HEK293 (cell line): ENCODE measurements around the gene PTPN4.

Source experiments
- CTCF ChIA-PET: fragments of 350-600 bp; formaldehyde crosslinking; extraction: SDS; loops from one replicate; lab custom pipeline; 2021; ENCODE audit warnings: antibody characterized with exemption; lab: Yijun Ruan, JAX
- POLR2A ChIA-PET: fragments of 300-600 bp; formaldehyde crosslinking; extraction: SDS; loops from one replicate; lab custom pipeline; 2020; ENCODE audit warnings: antibody characterized with exemption, inconsistent platforms; lab: Yijun Ruan, JAX
- H3K27ac ChIP-seq: fragments of 200-500 bp; sonication (Bioruptor generic); 2 replicates; pipeline ENCODE4 v1.5.1; 2014; ENCODE audit warnings: low read depth, low read length, control low read depth, inconsistent platforms; ENCODE audit errors: extremely low read depth
- H3K36me3 ChIP-seq, 2 experiments: fragments of 200-500 bp in 1 of 2; sonication (Bioruptor generic) in 1 of 2; 1 replicate in 1 of 2; 2 replicates in 1 of 2; pipeline ENCODE4 v1.5.1; 2014 to 2017; ENCODE audit warnings: inconsistent platforms in 2 of 2, low read length in 2 of 2; ENCODE audit not compliant: control insufficient read depth in 2 of 2, insufficient read depth in 1 of 2
- H3K4me1 ChIP-seq: fragments of 200-500 bp; sonication (Bioruptor generic); 2 replicates; pipeline ENCODE4 v1.5.1; 2014; ENCODE audit warnings: mild to moderate bottlenecking, low read length, inconsistent platforms; ENCODE audit not compliant: control insufficient read depth, insufficient read depth
- H3K4me3 ChIP-seq: 2 replicates; pipeline ENCODE4 v1.5.1; 2011; ENCODE audit warnings: low read depth, mild to moderate bottlenecking, control low read depth, low read length, moderate library complexity
- H3K9me3 ChIP-seq: fragments of 200-500 bp; sonication (Bioruptor generic); 2 replicates; pipeline ENCODE4 v1.5.1; 2014; ENCODE audit warnings: low read depth, low read length, inconsistent platforms; ENCODE audit not compliant: control insufficient read depth, insufficient read depth
- ZBTB7A ChIP-seq: fragments of 450-650 bp; formaldehyde crosslinking; IDR thresholded peaks from 2 replicates; pipeline ENCODE4 v1.5.1; 2016; ENCODE audit warnings: low read depth, missing biosample characterization, missing genetic modification characterization
- ZFP69B ChIP-seq: fragments of 450-650 bp; formaldehyde crosslinking; IDR thresholded peaks from 2 replicates; pipeline ENCODE4 v1.5.1; 2016; ENCODE audit warnings: missing biosample characterization, missing genetic modification characterization
- ZNF155 ChIP-seq: fragments of 450-650 bp; formaldehyde crosslinking; IDR thresholded peaks from 2 replicates; pipeline ENCODE4 v1.5.1; 2016; ENCODE audit warnings: missing biosample characterization, missing genetic modification characterization
- ZNF169 ChIP-seq: fragments of 450-650 bp; formaldehyde crosslinking; IDR thresholded peaks from 2 replicates; pipeline ENCODE4 v1.5.1; 2016; ENCODE audit warnings: missing biosample characterization, missing genetic modification characterization
- ZNF24 ChIP-seq: fragments of 450-650 bp; formaldehyde crosslinking; IDR thresholded peaks from 2 replicates; pipeline ENCODE4 v1.5.1; 2016; ENCODE audit warnings: missing biosample characterization, missing genetic modification characterization
- ZNF311 ChIP-seq: fragments of 450-650 bp; formaldehyde crosslinking; IDR thresholded peaks from 2 replicates; pipeline ENCODE4 v1.5.1; 2017; ENCODE audit warnings: missing biosample characterization, missing genetic modification characterization, borderline replicate concordance
- ZNF391 ChIP-seq: fragments of 450-650 bp; formaldehyde crosslinking; IDR thresholded peaks from 2 replicates; pipeline ENCODE4 v1.5.1; 2016; ENCODE audit warnings: low read depth, missing biosample characterization, missing genetic modification characterization, borderline replicate concordance
- ZNF670 ChIP-seq: fragments of 450-650 bp; formaldehyde crosslinking; IDR thresholded peaks from 2 replicates; pipeline ENCODE4 v1.5.1; 2016; ENCODE audit warnings: missing biosample characterization, missing genetic modification characterization, low read depth
- ZNF707 ChIP-seq: fragments of 450-650 bp; formaldehyde crosslinking; IDR thresholded peaks from 2 replicates; pipeline ENCODE4 v1.5.1; 2016; ENCODE audit warnings: missing biosample characterization, missing genetic modification characterization
- TF ChIP-seq, protein P1 (sequence below): fragments of 450-650 bp; formaldehyde crosslinking; IDR thresholded peaks from 2 replicates; pipeline ENCODE4 v1.5.1; 2016; ENCODE audit warnings: missing biosample characterization, missing genetic modification characterization, borderline replicate concordance
- TF ChIP-seq, protein P2 (sequence below): fragments of 450-650 bp; formaldehyde crosslinking; IDR thresholded peaks from 2 replicates; pipeline ENCODE4 v1.5.1; 2016; ENCODE audit warnings: missing biosample characterization, missing genetic modification characterization
- TF ChIP-seq, protein P3 (sequence below): fragments of 450-650 bp; formaldehyde crosslinking; IDR thresholded peaks from 2 replicates; pipeline ENCODE4 v1.5.1; 2016; ENCODE audit warnings: missing biosample characterization, missing genetic modification characterization
- TF ChIP-seq, protein P4 (sequence below): fragments of 450-650 bp; formaldehyde crosslinking; IDR thresholded peaks from 2 replicates; pipeline ENCODE4 v1.5.1; 2016; ENCODE audit warnings: missing biosample characterization, missing genetic modification characterization
- TF ChIP-seq, protein P5 (sequence below): IDR thresholded peaks from 2 replicates; pipeline ENCODE4 v1.6.1; 2011; ENCODE audit warnings: mild to moderate bottlenecking, low read depth, low read length, borderline replicate concordance
- TF ChIP-seq, protein P6 (sequence below): fragments of 450-650 bp; formaldehyde crosslinking; IDR thresholded peaks from 2 replicates; pipeline ENCODE4 v1.5.1; 2016; ENCODE audit warnings: missing biosample characterization, missing genetic modification characterization

PTPN4 gene

DNA sequence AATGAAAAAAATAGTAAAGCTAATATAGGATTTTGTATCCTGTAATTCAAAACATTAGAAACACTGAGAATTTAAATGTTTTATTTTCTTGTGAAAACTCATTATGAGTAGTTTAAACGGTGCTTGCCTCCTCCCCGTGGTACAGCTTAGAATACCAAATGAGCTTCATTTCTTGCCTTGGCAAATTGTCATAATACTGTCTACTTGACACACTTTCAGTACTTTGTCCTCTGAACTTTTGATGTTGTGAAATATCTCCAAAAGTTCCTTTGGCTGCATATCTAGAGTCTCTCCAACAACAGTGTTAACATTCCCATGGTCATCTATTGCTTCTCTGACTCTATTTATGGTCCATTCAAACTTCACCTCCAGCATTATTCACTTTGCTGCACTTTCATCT lies 191.2 kb downstream of the PTPN4 start (continued):
- TF ChIP-seq, protein P1, sequence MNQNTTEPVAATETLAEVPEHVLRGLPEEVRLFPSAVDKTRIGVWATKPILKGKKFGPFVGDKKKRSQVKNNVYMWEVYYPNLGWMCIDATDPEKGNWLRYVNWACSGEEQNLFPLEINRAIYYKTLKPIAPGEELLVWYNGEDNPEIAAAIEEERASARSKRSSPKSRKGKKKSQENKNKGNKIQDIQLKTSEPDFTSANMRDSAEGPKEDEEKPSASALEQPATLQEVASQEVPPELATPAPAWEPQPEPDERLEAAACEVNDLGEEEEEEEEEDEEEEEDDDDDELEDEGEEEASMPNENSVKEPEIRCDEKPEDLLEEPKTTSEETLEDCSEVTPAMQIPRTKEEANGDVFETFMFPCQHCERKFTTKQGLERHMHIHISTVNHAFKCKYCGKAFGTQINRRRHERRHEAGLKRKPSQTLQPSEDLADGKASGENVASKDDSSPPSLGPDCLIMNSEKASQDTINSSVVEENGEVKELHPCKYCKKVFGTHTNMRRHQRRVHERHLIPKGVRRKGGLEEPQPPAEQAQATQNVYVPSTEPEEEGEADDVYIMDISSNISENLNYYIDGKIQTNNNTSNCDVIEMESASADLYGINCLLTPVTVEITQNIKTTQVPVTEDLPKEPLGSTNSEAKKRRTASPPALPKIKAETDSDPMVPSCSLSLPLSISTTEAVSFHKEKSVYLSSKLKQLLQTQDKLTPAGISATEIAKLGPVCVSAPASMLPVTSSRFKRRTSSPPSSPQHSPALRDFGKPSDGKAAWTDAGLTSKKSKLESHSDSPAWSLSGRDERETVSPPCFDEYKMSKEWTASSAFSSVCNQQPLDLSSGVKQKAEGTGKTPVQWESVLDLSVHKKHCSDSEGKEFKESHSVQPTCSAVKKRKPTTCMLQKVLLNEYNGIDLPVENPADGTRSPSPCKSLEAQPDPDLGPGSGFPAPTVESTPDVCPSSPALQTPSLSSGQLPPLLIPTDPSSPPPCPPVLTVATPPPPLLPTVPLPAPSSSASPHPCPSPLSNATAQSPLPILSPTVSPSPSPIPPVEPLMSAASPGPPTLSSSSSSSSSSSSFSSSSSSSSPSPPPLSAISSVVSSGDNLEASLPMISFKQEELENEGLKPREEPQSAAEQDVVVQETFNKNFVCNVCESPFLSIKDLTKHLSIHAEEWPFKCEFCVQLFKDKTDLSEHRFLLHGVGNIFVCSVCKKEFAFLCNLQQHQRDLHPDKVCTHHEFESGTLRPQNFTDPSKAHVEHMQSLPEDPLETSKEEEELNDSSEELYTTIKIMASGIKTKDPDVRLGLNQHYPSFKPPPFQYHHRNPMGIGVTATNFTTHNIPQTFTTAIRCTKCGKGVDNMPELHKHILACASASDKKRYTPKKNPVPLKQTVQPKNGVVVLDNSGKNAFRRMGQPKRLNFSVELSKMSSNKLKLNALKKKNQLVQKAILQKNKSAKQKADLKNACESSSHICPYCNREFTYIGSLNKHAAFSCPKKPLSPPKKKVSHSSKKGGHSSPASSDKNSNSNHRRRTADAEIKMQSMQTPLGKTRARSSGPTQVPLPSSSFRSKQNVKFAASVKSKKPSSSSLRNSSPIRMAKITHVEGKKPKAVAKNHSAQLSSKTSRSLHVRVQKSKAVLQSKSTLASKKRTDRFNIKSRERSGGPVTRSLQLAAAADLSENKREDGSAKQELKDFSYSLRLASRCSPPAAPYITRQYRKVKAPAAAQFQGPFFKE (tag by site-specific recombination), result no peak
- TF ChIP-seq ZBTB7A (tag by site-specific recombination), result no peak
- TF ChIP-seq, protein P2, sequence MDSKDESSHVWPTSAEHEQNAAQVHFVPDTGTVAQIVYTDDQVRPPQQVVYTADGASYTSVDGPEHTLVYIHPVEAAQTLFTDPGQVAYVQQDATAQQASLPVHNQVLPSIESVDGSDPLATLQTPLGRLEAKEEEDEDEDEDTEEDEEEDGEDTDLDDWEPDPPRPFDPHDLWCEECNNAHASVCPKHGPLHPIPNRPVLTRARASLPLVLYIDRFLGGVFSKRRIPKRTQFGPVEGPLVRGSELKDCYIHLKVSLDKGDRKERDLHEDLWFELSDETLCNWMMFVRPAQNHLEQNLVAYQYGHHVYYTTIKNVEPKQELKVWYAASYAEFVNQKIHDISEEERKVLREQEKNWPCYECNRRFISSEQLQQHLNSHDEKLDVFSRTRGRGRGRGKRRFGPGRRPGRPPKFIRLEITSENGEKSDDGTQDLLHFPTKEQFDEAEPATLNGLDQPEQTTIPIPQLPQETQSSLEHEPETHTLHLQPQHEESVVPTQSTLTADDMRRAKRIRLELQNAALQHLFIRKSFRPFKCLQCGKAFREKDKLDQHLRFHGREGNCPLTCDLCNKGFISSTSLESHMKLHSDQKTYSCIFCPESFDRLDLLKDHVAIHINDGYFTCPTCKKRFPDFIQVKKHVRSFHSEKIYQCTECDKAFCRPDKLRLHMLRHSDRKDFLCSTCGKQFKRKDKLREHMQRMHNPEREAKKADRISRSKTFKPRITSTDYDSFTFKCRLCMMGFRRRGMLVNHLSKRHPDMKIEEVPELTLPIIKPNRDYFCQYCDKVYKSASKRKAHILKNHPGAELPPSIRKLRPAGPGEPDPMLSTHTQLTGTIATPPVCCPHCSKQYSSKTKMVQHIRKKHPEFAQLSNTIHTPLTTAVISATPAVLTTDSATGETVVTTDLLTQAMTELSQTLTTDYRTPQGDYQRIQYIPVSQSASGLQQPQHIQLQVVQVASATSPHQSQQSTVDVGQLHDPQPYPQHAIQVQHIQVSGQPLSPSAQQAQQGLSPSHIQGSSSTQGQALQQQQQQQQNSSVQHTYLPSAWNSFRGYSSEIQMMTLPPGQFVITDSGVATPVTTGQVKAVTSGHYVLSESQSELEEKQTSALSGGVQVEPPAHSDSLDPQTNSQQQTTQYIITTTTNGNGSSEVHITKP (tag by site-specific recombination), result no peak
- TF ChIP-seq, all 188 proteins: peak for 0

DNA sequence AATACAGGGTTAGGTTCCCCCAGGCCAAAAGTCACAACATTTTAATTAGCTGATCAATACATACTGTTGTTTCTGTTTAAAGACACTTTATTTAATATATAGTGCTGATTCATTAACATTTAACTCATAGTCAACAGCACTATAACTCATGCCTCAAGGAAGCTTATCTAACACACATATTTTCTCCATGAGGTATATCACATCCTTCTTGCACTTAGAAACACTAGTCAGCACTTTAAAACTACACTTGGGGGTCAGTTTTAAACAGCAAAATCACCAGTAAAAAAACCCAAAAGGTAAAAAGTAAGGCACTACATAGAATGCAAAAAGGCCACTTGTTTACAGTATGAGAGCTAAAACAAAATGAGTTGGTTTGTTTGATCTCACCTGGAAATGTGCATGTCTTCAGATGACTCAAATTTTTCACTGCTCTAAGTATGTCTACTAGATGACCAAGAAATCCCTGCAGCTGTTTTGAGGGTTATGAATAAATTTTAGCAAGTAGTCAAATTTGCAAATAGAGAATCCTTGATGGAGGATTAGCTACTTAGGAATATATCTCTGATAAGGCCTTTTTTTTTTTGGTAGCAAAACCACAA lies 199.0 kb downstream of the PTPN4 start:
- Histone ChIP-seq H3K27ac (no peak overlapping the region), H3K9me3 (no peaks in the 10 kb centered on the region), H3K4me1 (no peaks in the 10 kb centered on the region), H3K36me3 (peaks cover 27 to 56% of the 10 kb centered on the region in 2 experiments), H3K4me3 (no peak overlapping the region)
- POLR2A ChIA-PET, result no interaction called here
- CTCF ChIA-PET, result interaction anchor here (0.9 kb wide), 1 partner anchor 205 kb away, joined by 3 read pairs; no protein-coding TSS in a partner anchor
- TF ChIP-seq ZNF169 (tag by site-specific recombination) (no peak), ZBTB7A (tag by site-specific recombination) (no peak), ZNF670 (tag by site-specific recombination) (no peak), ZFP69B (tag by site-specific recombination) (no peak), ZNF707 (tag by site-specific recombination) (no peak), ZNF311 (no peak), ZNF391 (tag by site-specific recombination) (no peak), ZNF24 (tag by site-specific recombination) (no peak), ZNF155 (tag by site-specific recombination) (no peak)
- TF ChIP-seq, protein P3, sequence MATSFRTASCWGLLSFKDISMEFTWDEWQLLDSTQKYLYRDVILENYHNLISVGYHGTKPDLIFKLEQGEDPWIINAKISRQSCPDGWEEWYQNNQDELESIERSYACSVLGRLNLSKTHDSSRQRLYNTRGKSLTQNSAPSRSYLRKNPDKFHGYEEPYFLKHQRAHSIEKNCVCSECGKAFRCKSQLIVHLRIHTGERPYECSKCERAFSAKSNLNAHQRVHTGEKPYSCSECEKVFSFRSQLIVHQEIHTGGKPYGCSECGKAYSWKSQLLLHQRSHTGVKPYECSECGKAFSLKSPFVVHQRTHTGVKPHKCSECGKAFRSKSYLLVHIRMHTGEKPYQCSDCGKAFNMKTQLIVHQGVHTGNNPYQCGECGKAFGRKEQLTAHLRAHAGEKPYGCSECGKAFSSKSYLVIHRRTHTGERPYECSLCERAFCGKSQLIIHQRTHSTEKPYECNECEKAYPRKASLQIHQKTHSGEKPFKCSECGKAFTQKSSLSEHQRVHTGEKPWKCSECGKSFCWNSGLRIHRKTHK, result no peak
- TF ChIP-seq, protein P4, sequence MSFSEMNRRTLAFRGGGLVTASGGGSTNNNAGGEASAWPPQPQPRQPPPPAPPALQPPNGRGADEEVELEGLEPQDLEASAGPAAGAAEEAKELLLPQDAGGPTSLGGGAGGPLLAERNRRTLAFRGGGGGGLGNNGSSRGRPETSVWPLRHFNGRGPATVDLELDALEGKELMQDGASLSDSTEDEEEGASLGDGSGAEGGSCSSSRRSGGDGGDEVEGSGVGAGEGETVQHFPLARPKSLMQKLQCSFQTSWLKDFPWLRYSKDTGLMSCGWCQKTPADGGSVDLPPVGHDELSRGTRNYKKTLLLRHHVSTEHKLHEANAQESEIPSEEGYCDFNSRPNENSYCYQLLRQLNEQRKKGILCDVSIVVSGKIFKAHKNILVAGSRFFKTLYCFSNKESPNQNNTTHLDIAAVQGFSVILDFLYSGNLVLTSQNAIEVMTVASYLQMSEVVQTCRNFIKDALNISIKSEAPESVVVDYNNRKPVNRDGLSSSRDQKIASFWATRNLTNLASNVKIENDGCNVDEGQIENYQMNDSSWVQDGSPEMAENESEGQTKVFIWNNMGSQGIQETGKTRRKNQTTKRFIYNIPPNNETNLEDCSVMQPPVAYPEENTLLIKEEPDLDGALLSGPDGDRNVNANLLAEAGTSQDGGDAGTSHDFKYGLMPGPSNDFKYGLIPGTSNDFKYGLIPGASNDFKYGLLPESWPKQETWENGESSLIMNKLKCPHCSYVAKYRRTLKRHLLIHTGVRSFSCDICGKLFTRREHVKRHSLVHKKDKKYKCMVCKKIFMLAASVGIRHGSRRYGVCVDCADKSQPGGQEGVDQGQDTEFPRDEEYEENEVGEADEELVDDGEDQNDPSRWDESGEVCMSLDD, result no peak
- TF ChIP-seq, protein P5, sequence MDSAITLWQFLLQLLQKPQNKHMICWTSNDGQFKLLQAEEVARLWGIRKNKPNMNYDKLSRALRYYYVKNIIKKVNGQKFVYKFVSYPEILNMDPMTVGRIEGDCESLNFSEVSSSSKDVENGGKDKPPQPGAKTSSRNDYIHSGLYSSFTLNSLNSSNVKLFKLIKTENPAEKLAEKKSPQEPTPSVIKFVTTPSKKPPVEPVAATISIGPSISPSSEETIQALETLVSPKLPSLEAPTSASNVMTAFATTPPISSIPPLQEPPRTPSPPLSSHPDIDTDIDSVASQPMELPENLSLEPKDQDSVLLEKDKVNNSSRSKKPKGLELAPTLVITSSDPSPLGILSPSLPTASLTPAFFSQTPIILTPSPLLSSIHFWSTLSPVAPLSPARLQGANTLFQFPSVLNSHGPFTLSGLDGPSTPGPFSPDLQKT, result no peak
- TF ChIP-seq, protein P6, sequence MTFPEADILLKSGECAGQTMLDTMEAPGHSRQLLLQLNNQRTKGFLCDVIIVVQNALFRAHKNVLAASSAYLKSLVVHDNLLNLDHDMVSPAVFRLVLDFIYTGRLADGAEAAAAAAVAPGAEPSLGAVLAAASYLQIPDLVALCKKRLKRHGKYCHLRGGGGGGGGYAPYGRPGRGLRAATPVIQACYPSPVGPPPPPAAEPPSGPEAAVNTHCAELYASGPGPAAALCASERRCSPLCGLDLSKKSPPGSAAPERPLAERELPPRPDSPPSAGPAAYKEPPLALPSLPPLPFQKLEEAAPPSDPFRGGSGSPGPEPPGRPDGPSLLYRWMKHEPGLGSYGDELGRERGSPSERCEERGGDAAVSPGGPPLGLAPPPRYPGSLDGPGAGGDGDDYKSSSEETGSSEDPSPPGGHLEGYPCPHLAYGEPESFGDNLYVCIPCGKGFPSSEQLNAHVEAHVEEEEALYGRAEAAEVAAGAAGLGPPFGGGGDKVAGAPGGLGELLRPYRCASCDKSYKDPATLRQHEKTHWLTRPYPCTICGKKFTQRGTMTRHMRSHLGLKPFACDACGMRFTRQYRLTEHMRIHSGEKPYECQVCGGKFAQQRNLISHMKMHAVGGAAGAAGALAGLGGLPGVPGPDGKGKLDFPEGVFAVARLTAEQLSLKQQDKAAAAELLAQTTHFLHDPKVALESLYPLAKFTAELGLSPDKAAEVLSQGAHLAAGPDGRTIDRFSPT (tag by site-specific recombination), result no peak
